Measurements from ENCODE around the gene SURF6. TPM values are rescaled to one million over a fixed set of nuclear protein-coding genes. Genes with fewer than 3 reads are reported as not detected.
A peak's percentile ranks its signal among the peaks of the same experiment; 100 is the strongest.

The SURF6 gene
- total RNA-seq, 3 donors from 2014 or later (not counting 1 experiment from before 2014, with no cell fraction given): 13.8 to 23.5 (median 21.3) TPM

- ATAC-seq: peak in 1 of 3 donors; percentile 15
- H3K4me3 ChIP-seq (ENCODE audit: low read length): no peak overlapping the region
- Mint-ChIP-seq H3K27me3 (ENCODE audit: low read depth in 2 of 2) (no peaks in the 10 kb centered on the region), H3K36me3 (no peaks in the 10 kb centered on the region), H3K4me1 (no peaks in the 10 kb centered on the region), H3K4me3 (no peak overlapping the region), H3K9me3 (no peaks in the 10 kb centered on the region), H3K27ac (no peak overlapping the region)
- no peaks in the 10 kb centered on the region for H3K36me3 ChIP-seq (ENCODE audit: control insufficient read depth, insufficient read depth, low read length)
- no peaks in the 10 kb centered on the region for H3K4me1 ChIP-seq (ENCODE audit: control insufficient read depth, insufficient read depth, low read length)
- intact Hi-C loops (cut with micrococcal nuclease): no loop called here
- no peak for TF ChIP-seq CTCF (IDR thresholded peaks at IDR 0.05)
- no peaks in the 10 kb centered on the region for H3K27me3 ChIP-seq (ENCODE audit: control insufficient read depth, insufficient read depth, low read length)
- H3K27ac ChIP-seq (ENCODE audit: low read length): no peak overlapping the region
- WGBS (ENCODE audit: insufficient coverage): 85% methylated on average over 3 of the region's 3 CpGs
- no peak for DNase-seq
- H3K9me3 ChIP-seq (ENCODE audit: control insufficient read depth, insufficient read depth, low read length): no peaks in the 10 kb centered on the region
These were observed 47.5 kb upstream of the SURF6 start for GRCh38 chr9:133383438-133383837.

GRCh38 chr9:133382507-133383141 lies 46.6 kb upstream of the SURF6 start:
- intact Hi-C loops (cut with micrococcal nuclease): no loop called here
- no peaks in the 10 kb centered on the region for H3K4me1 ChIP-seq (ENCODE audit: control insufficient read depth, insufficient read depth, low read length)

GRCh38 chr9:133380734-133381133 lies 44.7 kb upstream of the SURF6 start:
- WGBS (ENCODE audit: insufficient coverage): 95% methylated on average over 3 of the region's 4 CpGs
- no peak overlapping the region for H3K4me3 Mint-ChIP-seq
- intact Hi-C loops (cut with micrococcal nuclease): no loop called here
- H3K9me3 Mint-ChIP-seq: no peaks in the 10 kb centered on the region
- no peaks in the 10 kb centered on the region for H3K27me3 ChIP-seq (ENCODE audit: control insufficient read depth, insufficient read depth, low read length)
- no peaks in the 10 kb centered on the region for H3K9me3 ChIP-seq (ENCODE audit: control insufficient read depth, insufficient read depth, low read length)
- DNase-seq (no peak), ATAC-seq (no peak)
- no peaks in the 10 kb centered on the region for H3K36me3 ChIP-seq (ENCODE audit: control insufficient read depth, insufficient read depth, low read length)
- no peak overlapping the region for H3K27ac ChIP-seq (ENCODE audit: low read length)
- no peak overlapping the region for H3K4me3 ChIP-seq (ENCODE audit: low read length)
- no peaks in the 10 kb centered on the region for H3K27me3 Mint-ChIP-seq (ENCODE audit: low read depth in 2 of 2)
- no peaks in the 10 kb centered on the region for H3K36me3 Mint-ChIP-seq
- peaks cover 0 to 4% of the 10 kb centered on the region in 2 donors for H3K4me1 Mint-ChIP-seq
- H3K27ac Mint-ChIP-seq: no peak overlapping the region
- H3K4me1 ChIP-seq (ENCODE audit: control insufficient read depth, insufficient read depth, low read length): peaks cover 8% of the 10 kb centered on the region
- no peak for TF ChIP-seq CTCF (IDR thresholded peaks at IDR 0.05)

More at GRCh38 chr9:133382507-133383141, 46.6 kb upstream of the SURF6 start:
- Histone ChIP-seq H3K36me3 (ENCODE audit: control insufficient read depth, insufficient read depth, low read length) (no peaks in the 10 kb centered on the region), H3K9me3 (ENCODE audit: control insufficient read depth, insufficient read depth, low read length) (no peaks in the 10 kb centered on the region), H3K4me3 (ENCODE audit: low read length) (no peak overlapping the region), H3K27ac (ENCODE audit: low read length) (no peak overlapping the region), H3K27me3 (ENCODE audit: control insufficient read depth, insufficient read depth, low read length) (no peaks in the 10 kb centered on the region)
- H3K36me3 Mint-ChIP-seq: no peaks in the 10 kb centered on the region
- DNase-seq (no peak), ATAC-seq (peak in 2 of 3 donors; percentile 47 to 66)
- H3K4me3 Mint-ChIP-seq: no peak overlapping the region
- no peak for TF ChIP-seq CTCF (IDR thresholded peaks at IDR 0.05)
- no peaks in the 10 kb centered on the region for H3K27me3 Mint-ChIP-seq (ENCODE audit: low read depth in 2 of 2)
- H3K9me3 Mint-ChIP-seq: no peaks in the 10 kb centered on the region
- H3K27ac Mint-ChIP-seq: no peak overlapping the region
- 61% methylated on average over 4 of the region's 4 CpGs for WGBS (ENCODE audit: insufficient coverage)
- no peaks in the 10 kb centered on the region for H3K4me1 Mint-ChIP-seq
